GM12872 (cell line): ENCODE data around the gene PLA2G4E.

Source experiments
- CTCF ChIP-seq: IDR thresholded peaks from 3 replicates; pipeline ENCODE4 v1.5.1; 2011; ENCODE audit warnings: low read depth, mild to moderate bottlenecking, low read length, moderate library complexity; ENCODE audit not compliant: insufficient read depth

The PLA2G4E gene

GRCh38 chr15:42036112-42036905 is 15.5 kb upstream of the PLA2G4E start:
- TF ChIP-seq CTCF = no peak

- TF ChIP-seq CTCF = no peak
Observed at GRCh38 chr15:42035435-42035761, 14.6 kb upstream of the PLA2G4E start.

GRCh38 chr15:42034628-42035434 is 14.0 kb upstream of the PLA2G4E start:
- TF ChIP-seq CTCF = no peak

GRCh38 chr15:42033214-42033873 is 12.5 kb upstream of the PLA2G4E start:
- no peak for TF ChIP-seq CTCF

GRCh38 chr15:42032376-42033213 is 11.8 kb upstream of the PLA2G4E start:
- TF ChIP-seq CTCF = no peak

GRCh38 chr15:42031198-42031915 is 10.5 kb upstream of the PLA2G4E start:
- no peak for TF ChIP-seq CTCF
